Left ventricle myocardium inferior (tissue), 1 donor: ENCODE measurements around the gene MGMT. TPM values are rescaled to one million over a fixed set of nuclear protein-coding genes. Genes with fewer than 3 reads are reported as not detected.
"Not testable (repeated sequence)": the region's sequence is repeated elsewhere in the genome, so short reads cannot be mapped to it uniquely, and the experiment has no call there.

Source experiments
- DNase-seq: peaks from one replicate; pipeline ENCODE4 v3.0.0-alpha.2; 2020
- H3K27ac ChIP-seq: fragments of 200-600 bp; replicated peaks from 2 replicates; pipeline ENCODE4 v1.8.0; 2021
- H3K27me3 ChIP-seq: fragments of 200-600 bp; 2 replicates; pipeline ENCODE4 v1.8.0; 2021; ENCODE audit warnings: low read depth
- H3K36me3 ChIP-seq: fragments of 200-600 bp; 2 replicates; pipeline ENCODE4 v1.8.0; 2021
- H3K4me1 ChIP-seq: fragments of 200-600 bp; 2 replicates; pipeline ENCODE4 v1.8.0; 2021
- H3K4me3 ChIP-seq: fragments of 200-600 bp; 2 replicates; pipeline ENCODE4 v1.8.0; 2021; ENCODE audit warnings: mild to moderate bottlenecking, moderate library complexity
- H3K9me3 ChIP-seq: fragments of 200-600 bp; replicated peaks from 2 replicates; pipeline ENCODE4 v1.8.0; 2021
- intact Hi-C: fragments of 100-400 bp; cut with micrococcal nuclease; formaldehyde crosslinking; loops from one replicate; pipeline ENCODE4 v1.11.0; 2022
- total RNA-seq: library from RNA; stranded (reverse); fragmentation: NEBNext Ultra II Directional; extraction: Animal tissue kit (Norgen Biotek cat#: 25700); gene quantifications from one replicate; pipeline ENCODE4 v1.2.1, GENCODE V29; 2021
- TF ChIP-seq, protein P1 (sequence below): fragments of 200-600 bp; IDR thresholded peaks from 2 replicates; pipeline ENCODE4 v1.8.0; 2021; ENCODE audit warnings: antibody characterized with exemption, mild to moderate bottlenecking, borderline replicate concordance
- donor health status: DM: no; HTN: yes; CAD: no; lungs with severe emphysema.

The MGMT gene
- total RNA-seq, 1 donor from 2014 or later: 15.4 TPM

DNA sequence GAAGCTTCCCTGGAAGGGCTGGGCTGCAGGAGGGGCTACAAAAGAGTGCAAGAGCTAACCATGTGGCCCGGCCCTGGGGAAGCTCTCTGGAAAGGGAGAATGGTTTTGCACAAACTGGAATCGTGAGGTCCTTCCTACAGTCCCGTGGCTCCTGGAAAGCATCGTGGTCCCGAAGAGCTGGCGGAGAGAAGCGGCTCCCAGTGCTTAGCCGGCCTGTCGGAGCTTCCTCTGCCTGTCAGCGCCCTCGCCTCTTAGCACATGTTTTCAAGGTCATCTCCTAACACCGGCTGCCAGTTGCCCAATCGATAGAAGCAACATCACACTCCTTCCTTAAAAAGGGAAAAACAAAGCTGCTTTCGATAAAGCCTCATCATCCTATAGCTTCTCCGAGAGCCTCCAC, 42.1 kb upstream of the MGMT start:
- Histone ChIP-seq H3K36me3 (no peaks in the 10 kb centered on the region), H3K27ac (no peak overlapping the region), H3K4me1 (peaks cover 10% of the 10 kb centered on the region), H3K9me3 (no peaks in the 10 kb centered on the region), H3K4me3 (no peak overlapping the region), H3K27me3 (no peaks in the 10 kb centered on the region)
- intact Hi-C loops: no loop called here
- DNase-seq: no peak
- TF ChIP-seq, protein P1, sequence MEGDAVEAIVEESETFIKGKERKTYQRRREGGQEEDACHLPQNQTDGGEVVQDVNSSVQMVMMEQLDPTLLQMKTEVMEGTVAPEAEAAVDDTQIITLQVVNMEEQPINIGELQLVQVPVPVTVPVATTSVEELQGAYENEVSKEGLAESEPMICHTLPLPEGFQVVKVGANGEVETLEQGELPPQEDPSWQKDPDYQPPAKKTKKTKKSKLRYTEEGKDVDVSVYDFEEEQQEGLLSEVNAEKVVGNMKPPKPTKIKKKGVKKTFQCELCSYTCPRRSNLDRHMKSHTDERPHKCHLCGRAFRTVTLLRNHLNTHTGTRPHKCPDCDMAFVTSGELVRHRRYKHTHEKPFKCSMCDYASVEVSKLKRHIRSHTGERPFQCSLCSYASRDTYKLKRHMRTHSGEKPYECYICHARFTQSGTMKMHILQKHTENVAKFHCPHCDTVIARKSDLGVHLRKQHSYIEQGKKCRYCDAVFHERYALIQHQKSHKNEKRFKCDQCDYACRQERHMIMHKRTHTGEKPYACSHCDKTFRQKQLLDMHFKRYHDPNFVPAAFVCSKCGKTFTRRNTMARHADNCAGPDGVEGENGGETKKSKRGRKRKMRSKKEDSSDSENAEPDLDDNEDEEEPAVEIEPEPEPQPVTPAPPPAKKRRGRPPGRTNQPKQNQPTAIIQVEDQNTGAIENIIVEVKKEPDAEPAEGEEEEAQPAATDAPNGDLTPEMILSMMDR: no peak

DNA sequence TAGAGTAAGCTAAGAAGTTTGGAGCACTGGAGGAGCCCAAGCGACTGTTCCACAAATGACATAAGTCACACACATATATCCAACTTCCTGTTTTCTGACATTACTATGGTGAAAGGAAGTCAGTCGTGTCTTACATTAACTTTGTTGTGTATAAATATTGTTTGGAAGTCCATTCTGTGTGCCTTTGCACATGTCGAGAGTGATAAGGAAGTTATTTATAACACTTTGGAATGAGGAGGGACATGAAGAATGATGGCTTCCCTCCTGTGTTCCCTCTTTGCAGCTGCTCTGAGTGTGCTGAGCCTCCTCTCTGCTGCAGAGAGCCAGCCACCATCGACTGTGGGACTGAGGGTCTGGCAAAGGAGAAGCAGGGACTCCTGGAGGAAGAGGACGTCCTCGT, 40.4 kb upstream of the MGMT start:
- H3K4me1 ChIP-seq: peaks cover 10% of the 10 kb centered on the region
- H3K36me3 ChIP-seq: no peaks in the 10 kb centered on the region
- no peak overlapping the region for H3K27ac ChIP-seq
- H3K9me3 ChIP-seq: no peaks in the 10 kb centered on the region
- H3K27me3 ChIP-seq: no peaks in the 10 kb centered on the region
- no peak overlapping the region for H3K4me3 ChIP-seq
- intact Hi-C loops: no loop called here
- no peak for DNase-seq
- TF ChIP-seq, protein P1: no peak

DNA sequence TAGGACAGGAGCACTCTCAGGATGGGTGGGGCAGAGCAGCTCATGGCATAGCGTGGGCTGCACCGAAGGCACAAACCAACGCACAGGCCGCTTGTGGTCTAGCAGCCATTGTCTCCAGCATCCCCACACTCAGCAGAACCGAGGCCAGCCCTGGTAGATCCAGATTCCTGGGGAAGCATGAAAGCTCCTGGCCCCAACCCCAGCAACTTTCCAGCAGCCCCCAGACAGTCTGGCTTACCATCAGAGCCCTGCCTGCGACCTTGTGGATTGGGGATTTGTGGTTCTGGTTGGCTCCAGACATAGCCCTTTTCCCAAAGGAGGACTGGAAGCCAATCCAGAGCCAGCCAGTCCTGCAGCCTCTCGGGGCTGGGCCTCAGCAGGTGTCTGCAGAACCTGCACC, 33.8 kb upstream of the MGMT start:
- Histone ChIP-seq H3K27ac (no peak overlapping the region), H3K27me3 (no peaks in the 10 kb centered on the region), H3K4me3 (no peak overlapping the region), H3K9me3 (peaks cover 5% of the 10 kb centered on the region), H3K36me3 (no peaks in the 10 kb centered on the region), H3K4me1 (peaks cover 17% of the 10 kb centered on the region)
- intact Hi-C loops: no loop called here
- no peak for DNase-seq
- TF ChIP-seq, protein P1: no peak

DNA sequence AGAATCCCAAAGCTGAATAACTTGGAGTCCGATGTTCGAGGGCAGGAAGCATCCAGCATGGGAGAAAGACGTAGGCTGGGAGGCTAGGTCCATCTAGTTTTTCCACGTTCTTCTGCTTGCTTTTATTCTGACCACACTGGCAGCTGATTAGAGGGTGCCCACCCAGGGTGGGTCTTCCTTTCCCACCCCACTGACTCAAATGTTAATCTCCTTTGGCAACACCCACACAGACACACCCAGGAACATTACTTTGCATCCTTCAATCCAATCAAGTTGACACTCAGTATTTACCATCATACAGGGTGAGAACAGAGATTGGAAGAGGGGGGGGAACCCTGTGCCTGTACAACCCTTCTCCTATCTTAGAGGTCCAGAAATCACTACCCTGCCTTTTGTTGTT, 31.3 kb upstream of the MGMT start:
- H3K27ac ChIP-seq, DNase-seq, H3K4me3 ChIP-seq, H3K9me3 ChIP-seq, intact Hi-C loops, H3K27me3 ChIP-seq, H3K36me3 ChIP-seq: not testable (repeated sequence)
- H3K4me1 ChIP-seq: peaks cover 22% of the 10 kb centered on the region

DNA sequence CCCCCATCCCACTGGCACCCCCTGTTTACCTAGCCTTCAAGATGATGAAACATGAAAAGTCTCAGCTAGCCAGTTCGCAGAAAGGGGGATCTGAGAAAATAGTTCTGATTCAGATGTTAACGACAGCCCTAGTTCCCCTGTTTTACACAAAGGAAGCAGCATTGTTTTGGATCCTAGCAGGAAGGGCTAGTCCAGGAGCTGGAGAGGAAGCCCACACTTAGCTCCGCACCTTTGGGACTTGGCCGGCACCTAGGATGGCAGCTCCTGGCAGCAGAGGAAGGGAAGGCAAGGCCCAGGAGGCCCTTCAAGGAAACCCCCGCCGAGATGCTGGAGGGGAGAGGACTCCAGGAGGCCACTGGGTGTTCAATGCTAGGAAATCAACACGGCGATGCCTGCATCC, 29.0 kb upstream of the MGMT start:
- Histone ChIP-seq H3K27ac (peak overlapping the region; percentile 52), H3K4me1 (peaks cover 14% of the 10 kb centered on the region), H3K9me3 (peaks cover 5% of the 10 kb centered on the region), H3K36me3 (no peaks in the 10 kb centered on the region), H3K27me3 (no peaks in the 10 kb centered on the region), H3K4me3 (no peak overlapping the region)
- TF ChIP-seq, protein P1: no peak
- intact Hi-C loops: no loop called here
- no peak for DNase-seq

DNA sequence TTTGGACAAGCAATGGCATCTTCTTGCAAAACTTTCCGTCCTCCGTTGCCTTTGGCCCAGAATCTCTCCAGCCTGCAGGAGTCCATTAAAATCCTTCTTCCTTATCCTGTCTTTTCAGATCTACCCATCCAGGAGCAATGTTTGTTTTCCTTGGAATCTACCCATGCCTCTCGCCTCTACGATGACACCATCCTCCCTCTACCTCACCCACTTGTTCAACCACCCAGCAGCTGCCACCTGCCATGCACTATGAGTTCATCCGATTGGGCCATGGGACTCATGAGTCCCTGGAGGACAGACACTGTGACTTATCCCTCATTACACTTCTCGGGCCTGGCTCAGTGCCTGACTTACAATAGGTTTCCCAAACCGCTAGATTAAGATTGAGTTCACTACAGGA, 26.8 kb upstream of the MGMT start:
- Histone ChIP-seq H3K9me3 (peaks cover 4% of the 10 kb centered on the region), H3K4me3 (no peak overlapping the region), H3K4me1 (peaks cover 11% of the 10 kb centered on the region), H3K36me3 (no peaks in the 10 kb centered on the region), H3K27me3 (no peaks in the 10 kb centered on the region), H3K27ac (no peak overlapping the region)
- TF ChIP-seq, protein P1: no peak
- intact Hi-C loops: no loop called here
- DNase-seq: no peak
